GM18526 (cell line): ENCODE data around the gene TNS2.
A peak's percentile ranks its signal among the peaks of the same experiment; 100 is the strongest.

Experiments
- POLR2A ChIP-seq: IDR thresholded peaks from 3 replicates; pipeline ENCODE4 v1.6.1; 2011; ENCODE audit not compliant: insufficient read length; ENCODE audit errors: extremely low read depth

Gene TNS2

DNA sequence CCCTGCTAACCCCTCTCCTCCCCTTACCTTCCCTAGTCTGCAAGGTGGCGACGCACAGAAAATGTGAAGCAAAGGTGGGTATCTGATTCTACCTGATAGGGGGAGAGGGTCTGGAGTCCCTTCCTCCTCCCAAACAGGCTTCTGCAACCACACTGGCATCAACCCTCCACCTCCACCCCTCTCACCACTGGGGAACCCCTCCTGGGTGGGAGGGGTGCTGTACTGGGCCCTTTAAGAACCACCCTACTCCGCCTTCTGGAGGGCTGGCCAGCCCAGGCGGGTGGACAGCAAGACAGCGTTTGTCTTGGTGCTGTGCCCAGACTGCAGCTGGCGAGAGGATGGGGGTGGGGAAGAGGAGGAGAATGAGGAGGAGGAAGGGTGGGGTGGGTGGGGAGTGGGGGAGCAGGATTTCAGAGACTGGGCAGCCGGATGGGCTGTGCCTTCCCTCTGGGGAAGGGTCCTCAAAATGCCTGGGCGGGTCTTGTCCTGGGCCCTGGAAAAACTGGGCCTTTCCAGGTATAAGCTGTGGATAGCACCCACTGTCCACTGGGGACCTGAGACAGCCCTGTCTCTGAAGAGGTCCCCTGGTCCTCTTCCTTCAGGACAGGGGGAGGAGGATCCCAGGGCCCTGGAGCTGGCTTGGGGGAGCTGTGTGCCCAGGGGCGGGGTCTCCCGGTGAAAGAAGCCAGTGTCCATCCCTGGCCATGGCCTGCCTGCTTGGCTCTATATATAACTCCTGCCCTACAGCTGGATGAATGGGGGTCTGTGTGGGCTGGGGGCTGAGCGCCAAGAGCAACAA, 2.8 kb downstream of the TNS2 start:
- TF ChIP-seq POLR2A: no peak

DNA sequence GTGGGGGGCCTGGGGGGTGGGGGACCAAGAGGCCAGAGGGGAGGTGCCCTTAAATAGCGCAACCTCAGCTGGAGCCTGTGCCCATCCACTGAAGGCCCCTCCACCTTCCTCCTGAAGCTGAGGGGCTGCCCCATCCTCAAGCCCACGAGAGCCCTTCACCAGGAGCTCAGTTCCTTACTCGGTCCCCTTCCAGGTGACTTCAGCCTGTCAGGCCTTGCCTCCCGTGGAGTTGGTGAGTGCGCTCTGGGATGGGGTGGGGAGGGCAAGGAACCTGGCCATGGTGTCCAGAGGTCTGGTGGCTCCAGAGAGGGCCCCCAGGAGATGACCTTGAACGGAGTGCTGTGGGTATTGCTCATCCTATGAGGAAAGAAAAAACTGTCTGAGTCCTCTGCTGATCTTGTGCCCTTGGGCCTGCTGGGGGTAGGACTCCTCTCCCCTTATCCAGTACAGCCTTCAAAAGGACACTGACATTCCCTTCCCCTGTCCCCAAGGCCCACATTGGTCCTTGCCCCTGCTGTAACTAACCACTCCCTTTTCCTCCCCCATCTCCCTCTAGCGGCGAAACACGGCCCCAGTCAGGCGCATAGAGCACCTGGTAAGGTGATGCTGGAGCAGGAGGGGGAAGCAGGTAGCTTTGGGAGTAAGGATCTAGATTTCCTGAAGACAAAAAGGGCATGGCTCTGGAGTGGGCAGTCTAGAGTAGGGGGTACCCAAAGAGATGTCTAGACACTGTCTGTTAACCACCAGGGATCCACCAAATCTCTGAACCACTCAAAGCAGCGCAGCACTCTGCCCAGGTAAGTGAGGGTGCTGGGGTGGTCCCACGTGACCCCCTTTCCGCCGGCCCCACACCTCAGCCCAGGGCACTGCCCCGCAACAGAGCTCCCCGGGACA, 3.6 kb downstream of the TNS2 start:
- TF ChIP-seq POLR2A: no peak

DNA sequence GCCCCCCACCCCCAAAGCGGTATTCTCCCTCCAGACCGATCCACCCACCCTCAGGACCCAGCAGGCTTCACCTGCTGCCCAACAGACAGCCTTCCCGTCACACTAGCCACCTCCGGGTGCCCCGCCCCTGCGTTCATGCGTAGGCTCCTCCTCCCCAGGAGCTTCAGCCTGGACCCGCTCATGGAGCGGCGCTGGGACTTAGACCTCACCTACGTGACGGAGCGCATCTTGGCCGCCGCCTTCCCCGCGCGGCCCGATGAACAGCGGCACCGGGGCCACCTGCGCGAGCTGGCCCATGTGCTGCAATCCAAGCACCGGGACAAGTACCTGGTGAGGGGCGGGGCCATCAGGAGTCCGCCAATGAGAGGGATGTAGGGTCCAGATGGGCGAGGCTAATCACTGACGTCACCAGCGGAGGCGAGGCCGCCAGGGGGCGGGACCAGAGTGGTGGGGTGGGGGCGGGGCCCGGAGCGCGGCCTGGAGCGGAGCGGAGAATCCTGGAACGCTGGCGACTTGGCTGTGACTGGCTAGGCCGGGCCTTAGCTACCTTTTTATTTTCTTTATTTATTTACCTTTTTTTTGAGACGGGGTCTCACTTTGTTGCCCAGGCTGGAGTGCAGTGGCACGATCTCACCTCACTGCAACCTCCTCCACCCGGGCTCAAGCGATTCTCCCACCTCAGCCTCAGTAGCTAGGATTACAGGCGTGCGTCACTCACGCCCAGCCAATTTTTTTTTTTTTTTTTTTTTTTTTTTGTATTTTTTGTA, 4.4 kb downstream of the TNS2 start:
- peak; percentile 21 for TF ChIP-seq POLR2A

DNA sequence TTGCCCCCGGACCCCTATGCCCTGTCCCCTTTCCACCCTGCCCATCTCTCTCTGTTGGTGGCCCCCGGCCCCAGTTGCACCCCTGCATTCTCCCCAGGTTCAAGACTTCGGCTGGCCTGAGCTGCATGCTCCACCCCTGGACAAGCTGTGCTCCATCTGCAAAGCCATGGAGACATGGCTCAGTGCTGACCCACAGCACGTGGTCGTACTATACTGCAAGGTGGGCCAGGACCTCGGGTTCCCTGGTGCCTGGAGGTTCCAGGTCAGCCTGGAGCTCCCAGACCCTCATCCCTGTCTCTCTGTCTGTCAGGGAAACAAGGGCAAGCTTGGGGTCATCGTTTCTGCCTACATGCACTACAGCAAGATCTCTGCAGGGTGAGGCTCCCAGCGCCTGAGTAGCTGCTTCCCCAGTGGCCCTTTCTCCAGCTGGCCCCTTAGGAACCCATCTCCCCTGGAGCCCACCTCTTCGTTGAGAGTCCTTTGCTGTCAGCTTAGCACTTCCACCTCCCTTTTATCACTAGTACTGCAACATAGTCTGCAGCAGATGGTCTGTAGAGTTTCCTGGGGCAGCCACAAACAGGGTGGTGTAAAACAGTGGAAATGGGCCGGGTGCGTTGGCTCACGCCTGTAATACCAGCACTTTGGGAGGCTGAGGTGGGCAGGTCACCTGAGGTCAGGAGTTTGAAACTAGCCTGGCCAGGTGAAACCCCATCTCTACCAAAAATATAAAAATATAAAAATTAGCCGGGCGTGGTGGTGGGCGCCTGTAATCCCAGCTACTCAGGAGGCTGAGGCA, 5.8 kb downstream of the TNS2 start:
- no peak for TF ChIP-seq POLR2A

DNA sequence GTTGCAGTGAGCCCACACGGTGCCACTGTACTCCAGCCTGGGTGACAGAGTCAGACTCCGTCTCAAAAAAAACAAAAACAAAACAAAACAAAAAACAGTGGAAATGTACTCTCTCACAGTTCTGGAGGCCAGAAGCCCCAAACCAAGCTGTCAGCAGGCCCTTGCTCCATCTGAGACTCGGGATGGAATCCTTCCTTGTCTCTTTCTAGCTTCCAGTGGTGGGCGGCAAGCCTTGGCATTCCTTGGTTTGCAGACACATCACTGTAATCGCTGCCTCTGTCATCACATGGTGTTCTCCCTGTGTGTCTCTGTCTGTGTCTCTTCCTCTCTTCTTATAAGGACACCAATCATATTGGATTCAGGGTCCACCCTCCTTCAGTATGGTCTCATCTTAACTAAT, 6.4 kb downstream of the TNS2 start:
- no peak for TF ChIP-seq POLR2A

DNA sequence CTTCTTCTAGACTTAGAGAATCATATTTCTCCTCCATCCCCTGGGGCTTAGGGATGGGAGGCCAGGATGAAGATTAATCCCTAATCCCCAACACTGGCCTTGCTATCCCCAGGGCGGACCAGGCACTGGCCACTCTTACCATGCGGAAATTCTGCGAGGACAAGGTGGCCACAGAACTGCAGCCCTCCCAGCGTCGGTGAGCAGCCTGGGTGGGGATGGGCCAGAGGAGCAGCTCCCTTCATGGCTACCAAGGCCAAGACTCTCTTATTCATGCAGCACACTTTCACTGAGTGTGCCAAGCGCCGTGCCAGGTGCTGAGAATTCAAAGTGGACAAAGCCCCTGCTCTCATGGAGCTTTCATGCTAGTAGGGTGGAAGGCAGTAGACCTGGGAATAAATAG, 7.0 kb downstream of the TNS2 start:
- no peak for TF ChIP-seq POLR2A

DNA sequence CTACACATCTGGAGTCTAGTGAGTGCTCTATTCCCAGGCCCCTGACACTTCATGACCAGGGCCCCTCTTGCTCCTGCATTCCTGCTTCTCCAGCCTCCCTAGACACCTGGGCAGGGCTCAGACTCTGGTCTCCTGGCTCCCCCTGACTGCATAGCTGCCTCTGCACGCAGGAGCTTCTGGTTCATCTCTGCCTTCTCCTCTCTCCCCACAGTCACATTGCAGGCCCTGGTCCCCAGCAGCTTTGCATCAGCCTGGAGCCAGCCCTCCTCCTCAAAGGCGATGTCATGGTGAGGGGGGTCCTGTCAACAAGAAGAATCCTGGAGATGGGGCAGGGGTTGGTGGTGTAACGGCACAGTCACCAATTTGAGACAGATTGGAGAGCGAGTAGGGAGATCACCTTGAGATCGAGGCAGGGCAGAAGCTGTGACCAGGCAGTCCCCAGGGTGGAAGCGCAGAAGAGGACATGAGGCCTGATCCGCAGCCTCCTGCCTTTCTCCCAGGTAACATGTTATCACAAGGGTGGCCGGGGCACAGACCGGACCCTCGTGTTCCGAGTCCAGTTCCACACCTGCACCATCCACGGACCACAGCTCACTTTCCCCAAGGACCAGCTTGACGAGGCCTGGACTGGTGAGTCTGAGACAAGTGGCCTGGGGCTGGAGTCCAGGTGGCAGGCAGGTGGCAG, 8.1 kb downstream of the TNS2 start:
- TF ChIP-seq POLR2A: no peak

DNA sequence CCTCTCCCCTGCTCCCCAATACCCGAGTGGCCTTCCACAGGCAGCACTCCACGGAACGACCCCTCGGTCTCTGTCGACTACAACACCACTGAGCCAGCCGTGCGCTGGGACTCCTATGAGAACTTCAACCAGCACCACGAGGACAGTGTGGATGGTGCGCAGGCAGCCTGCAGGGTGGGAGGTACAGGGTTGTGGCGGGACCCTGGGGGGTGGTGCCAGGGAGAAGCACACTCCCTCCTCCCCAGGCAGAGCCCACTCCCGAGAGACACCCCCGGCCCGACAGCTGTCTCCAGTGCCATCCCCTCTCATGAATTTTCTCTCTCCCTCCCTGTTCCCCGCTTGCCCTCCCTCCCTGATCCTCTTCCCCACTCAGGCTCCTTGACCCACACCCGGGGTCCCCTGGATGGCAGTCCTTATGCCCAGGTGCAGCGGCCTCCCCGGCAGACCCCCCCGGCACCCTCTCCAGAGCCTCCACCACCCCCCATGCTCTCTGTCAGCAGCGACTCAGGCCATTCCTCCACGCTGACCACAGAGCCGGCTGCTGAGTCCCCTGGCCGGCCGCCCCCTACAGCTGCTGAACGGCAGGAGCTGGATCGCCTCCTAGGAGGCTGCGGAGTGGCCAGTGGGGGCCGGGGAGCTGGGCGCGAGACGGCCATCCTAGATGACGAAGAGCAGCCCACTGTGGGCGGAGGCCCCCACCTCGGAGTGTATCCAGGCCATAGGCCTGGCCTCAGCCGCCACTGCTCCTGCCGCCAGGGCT, 9.0 kb downstream of the TNS2 start:
- no peak for TF ChIP-seq POLR2A

DNA sequence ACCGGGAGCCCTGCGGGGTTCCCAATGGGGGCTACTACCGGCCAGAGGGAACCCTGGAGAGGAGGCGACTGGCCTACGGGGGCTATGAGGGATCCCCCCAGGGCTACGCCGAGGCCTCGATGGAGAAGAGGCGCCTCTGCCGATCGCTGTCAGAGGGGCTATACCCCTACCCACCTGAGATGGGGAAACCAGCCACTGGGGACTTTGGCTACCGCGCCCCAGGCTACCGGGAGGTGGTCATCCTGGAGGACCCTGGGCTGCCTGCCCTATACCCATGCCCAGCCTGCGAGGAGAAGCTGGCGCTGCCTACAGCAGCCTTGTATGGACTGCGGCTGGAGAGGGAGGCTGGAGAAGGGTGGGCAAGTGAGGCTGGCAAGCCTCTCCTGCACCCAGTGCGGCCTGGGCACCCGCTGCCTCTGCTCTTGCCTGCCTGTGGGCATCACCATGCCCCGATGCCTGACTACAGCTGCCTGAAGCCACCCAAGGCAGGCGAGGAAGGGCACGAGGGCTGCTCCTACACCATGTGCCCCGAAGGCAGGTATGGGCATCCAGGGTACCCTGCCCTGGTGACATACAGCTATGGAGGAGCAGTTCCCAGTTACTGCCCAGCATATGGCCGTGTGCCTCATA, 9.7 kb downstream of the TNS2 start:
- no peak for TF ChIP-seq POLR2A

DNA sequence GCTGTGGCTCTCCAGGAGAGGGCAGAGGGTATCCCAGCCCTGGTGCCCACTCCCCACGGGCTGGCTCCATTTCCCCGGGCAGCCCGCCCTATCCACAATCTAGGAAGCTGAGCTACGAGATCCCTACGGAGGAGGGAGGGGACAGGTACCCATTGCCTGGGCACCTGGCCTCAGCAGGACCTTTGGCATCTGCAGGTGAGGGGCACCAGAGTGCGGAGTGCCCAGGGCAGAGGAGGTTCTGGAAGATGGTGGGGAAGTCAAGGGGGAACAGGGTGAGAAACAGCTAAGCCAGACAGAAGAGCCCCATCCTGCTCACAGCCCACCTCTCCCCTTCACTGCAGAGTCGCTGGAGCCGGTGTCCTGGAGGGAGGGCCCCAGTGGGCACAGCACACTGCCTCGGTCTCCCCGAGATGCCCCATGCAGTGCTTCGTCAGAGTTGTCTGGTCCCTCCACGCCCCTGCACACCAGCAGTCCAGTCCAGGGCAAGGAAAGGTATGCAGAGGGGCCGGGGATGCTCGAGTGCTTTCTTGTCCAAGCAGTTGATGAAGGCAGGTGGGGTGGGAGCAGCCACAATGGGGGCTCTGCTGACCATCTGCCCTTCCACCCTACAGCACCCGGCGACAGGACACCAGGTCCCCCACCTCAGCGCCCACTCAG, 10.3 kb downstream of the TNS2 start:
- no peak for TF ChIP-seq POLR2A

DNA sequence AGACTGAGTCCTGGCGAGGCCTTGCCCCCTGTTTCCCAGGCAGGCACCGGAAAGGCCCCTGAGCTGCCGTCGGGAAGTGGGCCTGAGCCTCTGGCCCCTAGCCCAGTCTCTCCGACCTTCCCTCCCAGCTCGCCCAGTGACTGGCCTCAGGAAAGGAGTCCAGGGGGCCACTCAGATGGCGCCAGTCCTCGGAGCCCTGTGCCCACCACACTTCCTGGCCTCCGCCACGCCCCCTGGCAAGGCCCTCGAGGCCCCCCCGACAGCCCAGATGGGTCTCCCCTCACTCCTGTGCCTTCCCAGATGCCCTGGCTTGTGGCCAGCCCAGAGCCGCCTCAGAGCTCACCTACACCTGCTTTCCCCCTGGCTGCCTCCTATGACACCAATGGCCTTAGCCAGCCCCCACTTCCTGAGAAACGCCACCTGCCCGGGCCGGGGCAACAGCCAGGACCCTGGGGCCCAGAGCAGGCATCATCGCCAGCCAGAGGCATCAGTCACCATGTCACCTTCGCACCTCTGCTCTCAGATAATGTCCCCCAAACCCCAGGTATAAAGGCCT, 10.9 kb downstream of the TNS2 start:
- TF ChIP-seq POLR2A: no peak

DNA sequence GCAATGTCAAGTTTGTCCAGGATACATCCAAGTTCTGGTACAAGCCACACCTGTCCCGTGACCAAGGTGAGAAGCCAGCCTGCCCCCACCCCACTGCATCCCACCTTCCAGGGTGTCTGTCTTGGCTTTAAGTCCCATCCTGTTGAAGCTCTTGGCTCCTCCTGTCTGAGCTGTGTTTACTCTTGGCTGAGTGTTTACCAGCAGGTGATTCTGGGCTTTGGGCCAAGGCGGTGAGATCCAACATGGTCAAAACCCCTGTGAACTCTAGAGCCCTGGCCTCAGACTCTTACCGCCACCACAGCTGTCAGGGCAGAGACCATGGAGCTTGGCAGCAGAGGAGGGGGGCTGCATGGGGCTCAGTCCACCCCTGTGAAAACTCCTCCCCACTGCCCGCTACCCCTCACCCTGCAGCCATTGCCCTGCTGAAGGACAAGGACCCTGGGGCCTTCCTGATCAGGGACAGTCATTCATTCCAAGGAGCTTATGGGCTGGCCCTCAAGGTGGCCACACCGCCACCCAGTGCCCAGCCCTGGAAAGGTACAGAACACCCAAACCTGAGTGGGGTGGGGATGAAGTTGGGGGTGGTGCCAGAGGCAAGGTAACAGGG, 11.6 kb downstream of the TNS2 start:
- TF ChIP-seq POLR2A: no peak
